ENCODE results near the gene RPS6KB2. TPM values are rescaled to one million over a fixed set of nuclear protein-coding genes. Genes with fewer than 3 reads are reported as not detected.

Gene RPS6KB2
- polyA plus RNA-seq, 3 donors: 40.3 to 47.0 (median 41.2) TPM

GRCh38 chr11:67406969-67407687 lies 21.2 kb upstream of the RPS6KB2 start:
- no peak for DNase-seq (ENCODE audit: extremely low read depth in 1 of 11, low read depth in 9 of 11, low spot score in 4 of 11)

- DNase-seq (ENCODE audit: extremely low read depth in 1 of 11, low read depth in 9 of 11, low spot score in 4 of 11): no peak
These were observed 20.6 kb upstream of the RPS6KB2 start for GRCh38 chr11:67407688-67408163.

GRCh38 chr11:67408437-67409200 lies 19.7 kb upstream of the RPS6KB2 start:
- DNase-seq (ENCODE audit: extremely low read depth in 1 of 11, low read depth in 9 of 11, low spot score in 4 of 11): no peak

GRCh38 chr11:67409261-67409666 lies 19.0 kb upstream of the RPS6KB2 start:
- no peak for DNase-seq (ENCODE audit: extremely low read depth in 1 of 11, low read depth in 9 of 11, low spot score in 4 of 11)

DNA sequence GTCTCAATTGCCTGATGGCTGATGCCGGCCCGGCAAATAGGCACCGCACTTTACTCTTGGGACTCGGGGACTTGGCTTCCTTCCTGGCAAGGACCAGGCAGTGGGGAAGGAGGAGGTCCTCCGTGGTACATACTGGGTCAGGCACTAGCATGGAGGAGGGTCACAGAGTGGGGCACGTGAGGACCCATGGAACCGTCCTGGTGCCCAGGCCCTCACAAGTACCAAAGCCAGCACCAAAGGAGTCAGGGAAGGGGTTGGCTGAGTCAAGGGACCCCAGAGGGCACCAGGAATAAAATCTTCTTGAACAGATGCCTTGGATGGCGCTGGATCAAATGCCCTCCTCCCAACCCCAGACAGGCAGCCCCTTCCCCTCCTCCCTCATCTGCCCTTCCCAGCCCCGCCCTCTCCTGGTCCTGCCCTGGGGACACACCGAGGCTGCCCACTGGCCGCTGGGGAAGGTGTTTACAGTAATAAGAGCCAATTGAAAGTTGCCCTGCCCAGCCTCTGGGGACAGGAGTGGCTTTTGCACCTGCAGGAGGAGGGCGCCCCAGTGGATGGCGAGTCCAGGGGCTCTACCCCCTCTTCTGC lies 18.4 kb upstream of the RPS6KB2 start:
- no peak for DNase-seq (ENCODE audit: extremely low read depth in 1 of 11, low read depth in 9 of 11, low spot score in 4 of 11)

DNA sequence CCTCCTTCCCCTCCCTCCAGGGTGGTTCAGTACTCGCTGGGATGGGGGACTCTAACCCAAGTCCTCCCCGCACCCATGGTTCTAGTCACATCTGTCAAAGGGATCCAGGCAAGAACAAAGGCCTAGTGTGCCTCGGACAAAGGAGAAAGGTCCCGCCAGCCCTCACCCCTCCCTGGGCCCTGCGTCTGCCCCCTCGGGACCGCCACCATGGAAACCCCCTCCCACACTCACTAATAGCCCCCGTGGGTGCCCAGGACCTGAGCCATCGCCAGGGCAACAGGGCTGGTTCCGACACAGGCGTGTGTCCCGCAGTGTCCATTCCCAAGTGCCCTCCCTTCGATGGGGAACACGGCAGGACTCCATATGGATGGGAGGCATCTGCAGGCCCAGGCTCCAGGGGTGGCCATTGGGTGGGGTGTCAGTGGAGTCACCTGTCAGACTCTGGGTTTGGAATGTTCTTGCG lies 17.9 kb upstream of the RPS6KB2 start:
- DNase-seq (ENCODE audit: extremely low read depth in 1 of 11, low read depth in 9 of 11, low spot score in 4 of 11): no peak

DNA sequence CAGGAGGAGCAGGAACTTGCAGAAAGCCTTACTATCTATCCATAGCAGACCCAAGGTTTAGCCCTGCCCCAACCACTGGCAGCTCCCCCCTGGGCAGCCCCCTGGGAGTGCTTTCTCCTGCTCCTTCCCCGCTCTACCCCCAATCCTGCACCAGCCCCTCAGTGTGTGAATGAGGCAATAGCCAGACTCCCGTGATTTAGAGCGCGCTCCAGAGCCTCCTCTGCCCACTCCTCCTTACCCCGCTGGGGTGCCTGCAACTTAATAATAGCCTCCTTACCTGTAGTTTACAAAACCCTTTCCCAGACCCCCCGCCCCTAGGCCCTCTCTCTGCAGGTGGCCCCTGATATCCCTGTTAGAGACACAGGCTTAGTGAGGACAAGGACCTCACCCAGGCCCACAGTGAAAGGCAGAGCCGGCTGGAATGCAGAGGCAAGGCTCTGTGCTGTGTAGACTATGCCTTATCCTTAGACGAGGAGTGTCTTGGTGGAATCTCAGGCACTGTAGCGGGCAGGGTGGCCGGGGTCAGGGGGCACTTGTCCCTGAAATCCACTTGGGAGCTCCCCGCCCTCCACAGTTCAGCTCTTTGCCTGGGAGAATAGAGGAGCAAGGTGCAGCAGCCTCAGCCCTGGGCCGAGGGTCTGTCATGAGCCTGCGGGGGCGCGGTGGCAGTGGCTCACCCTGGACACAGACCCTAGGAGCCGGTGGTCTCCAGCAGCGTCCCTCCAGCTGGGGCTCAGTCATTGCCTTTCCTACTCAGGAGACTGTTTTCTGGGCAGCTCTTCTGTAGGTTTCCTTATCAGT lies 17.1 kb upstream of the RPS6KB2 start:
- DNase-seq (ENCODE audit: extremely low read depth in 1 of 11, low read depth in 9 of 11, low spot score in 4 of 11): no peak

DNA sequence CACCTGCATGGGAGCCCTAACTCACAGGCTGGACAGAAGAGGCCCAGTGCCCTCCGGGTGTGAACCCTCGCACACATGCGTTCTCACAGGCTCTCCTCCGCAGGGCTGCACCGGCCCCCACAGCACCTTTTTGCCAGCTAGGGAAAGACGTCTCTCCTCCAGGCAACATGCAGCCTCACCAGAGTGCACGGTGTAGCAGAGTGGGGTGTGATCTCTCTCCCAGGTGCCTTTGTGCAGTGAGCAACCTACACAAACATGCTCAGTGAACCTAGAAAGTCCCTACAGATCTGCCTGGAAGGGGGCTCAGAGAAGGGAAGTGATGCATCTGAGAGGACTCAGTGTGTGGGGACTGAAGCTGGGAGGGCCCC lies 16.5 kb upstream of the RPS6KB2 start:
- DNase-seq (ENCODE audit: extremely low read depth in 1 of 11, low read depth in 9 of 11, low spot score in 4 of 11): no peak

GRCh38 chr11:67412495-67413179 lies 15.7 kb upstream of the RPS6KB2 start:
- no peak for DNase-seq (ENCODE audit: extremely low read depth in 1 of 11, low read depth in 9 of 11, low spot score in 4 of 11)

DNA sequence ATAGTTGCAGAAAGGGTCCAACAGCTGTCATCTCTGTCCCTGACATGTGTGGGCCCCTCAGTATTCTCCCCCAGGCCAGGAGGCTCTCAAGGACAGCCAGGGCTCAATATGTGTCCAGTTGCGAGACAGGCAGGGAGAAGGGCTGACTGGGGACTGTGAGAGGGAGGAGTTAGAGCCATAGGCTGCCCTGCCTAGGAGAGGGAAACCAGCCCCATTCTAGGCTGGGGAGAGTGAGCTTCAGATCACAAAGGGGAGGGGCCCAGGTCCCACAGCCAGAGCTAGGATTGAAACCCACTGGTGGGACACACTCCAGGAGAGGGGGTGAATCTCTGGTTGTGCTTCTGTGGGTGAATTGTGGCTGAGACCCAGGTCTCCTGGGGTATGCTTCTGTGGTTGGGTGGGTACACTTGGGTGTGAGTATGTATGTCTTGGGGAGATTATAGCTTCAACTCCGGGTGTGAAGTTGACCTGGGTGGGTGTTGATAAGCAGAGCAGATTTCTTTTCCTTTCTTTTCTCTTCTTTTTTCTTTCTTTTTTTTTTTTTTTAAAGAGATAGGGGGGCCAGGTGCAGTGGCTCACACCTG lies 14.9 kb upstream of the RPS6KB2 start:
- no peak for DNase-seq (ENCODE audit: extremely low read depth in 1 of 11, low read depth in 9 of 11, low spot score in 4 of 11)

DNA sequence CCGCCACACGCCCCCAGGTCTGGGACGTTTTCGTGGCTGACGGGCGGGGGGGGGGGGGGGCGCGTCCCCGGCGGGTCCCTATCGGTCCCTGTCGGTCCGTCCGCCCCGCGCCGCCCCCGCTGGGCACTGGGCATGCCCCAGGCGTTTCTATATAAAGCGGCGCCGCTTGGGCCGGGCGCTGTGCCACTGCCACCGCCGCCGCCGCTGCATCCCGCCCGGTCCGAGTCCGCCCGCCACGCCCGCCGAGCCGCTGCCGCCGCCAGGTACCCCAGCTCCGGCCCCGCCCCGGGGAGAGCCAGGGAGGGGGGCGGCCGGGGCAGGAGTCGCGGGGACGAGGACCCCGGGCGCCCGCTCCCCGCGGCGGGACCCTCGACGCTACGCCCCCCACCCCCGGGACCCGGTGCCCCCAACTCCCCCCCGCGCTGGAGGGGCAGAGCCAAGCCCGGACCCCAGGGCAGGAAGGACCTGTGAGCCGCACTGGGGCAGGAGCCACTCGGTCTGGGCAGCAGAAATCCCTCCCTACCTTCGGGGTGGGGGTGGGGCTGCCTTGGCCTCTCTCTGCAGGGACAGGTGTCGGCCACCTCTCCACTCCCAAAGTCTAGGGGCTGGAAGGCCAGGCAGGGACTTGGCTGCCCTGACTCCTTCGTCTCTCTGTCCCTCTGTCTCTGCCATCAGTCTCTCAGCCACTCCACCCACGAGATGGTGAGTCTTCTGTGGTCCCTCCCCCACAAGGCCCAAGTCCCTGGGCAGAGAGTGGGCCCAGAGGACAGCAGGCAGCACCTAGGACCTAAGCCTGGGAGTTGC lies 12.6 kb upstream of the RPS6KB2 start, which contains the start of gene CARNS1:
Gene CARNS1, plus strand, starts transcription at position 178 of the 804 bp plus-strand sequence. Its CDS starts 522 bp downstream, at position 700.
- no peak for DNase-seq (ENCODE audit: extremely low read depth in 1 of 11, low read depth in 9 of 11, low spot score in 4 of 11)

- DNase-seq (ENCODE audit: extremely low read depth in 1 of 11, low read depth in 9 of 11, low spot score in 4 of 11): no peak
These were observed 11.6 kb upstream of the RPS6KB2 start for GRCh38 chr11:67416416-67417335.

GRCh38 chr11:67417425-67417824 lies 10.9 kb upstream of the RPS6KB2 start:
- no peak for DNase-seq (ENCODE audit: extremely low read depth in 1 of 11, low read depth in 9 of 11, low spot score in 4 of 11)

- no peak for DNase-seq (ENCODE audit: extremely low read depth in 1 of 11, low read depth in 9 of 11, low spot score in 4 of 11)
These were observed 9.6 kb upstream of the RPS6KB2 start for GRCh38 chr11:67418476-67419281.

DNA sequence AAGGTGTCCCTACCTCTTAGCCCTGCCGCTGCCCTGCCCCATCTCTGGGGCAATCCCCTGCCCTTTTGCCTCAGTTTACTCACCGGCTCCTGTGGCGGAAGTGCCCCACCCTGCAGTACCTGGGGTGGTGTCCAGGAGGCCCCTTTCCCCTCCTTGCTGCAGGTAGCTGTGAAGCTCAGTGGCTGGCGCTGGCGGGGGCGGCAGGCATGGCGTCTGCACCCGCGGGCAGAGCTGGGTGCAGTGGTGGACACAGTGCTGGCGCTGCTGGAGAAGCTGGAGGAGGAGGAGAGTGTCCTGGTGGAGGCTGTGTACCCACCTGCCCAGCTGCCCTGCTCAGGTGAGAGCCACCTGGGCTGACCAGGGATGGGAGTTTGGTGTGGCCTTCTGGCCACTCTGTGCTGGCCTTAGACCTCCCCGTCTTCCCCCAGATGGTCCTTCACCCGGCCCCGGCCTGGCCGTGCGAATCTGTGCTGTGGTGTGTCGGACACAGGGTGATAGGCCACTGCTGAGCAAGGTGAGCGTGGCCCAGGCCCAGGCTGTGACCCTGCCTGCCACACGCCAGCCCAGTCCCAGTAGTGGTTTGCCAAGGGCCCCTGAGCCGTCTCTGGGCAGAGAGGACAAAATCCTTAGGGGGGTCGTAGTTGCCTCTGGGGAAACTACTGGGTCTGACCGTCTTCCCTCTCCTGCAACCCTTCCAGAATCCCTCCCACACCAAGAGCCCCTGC lies 8.8 kb upstream of the RPS6KB2 start:
- no peak for DNase-seq (ENCODE audit: extremely low read depth in 1 of 11, low read depth in 9 of 11, low spot score in 4 of 11)
